GM12878 (cell line): ENCODE data around the gene GAS6.

Experiments
- POLR2AphosphoS5 ChIP-seq: IDR thresholded peaks from 2 replicates; pipeline ENCODE4 v1.6.1; 2011; ENCODE audit warnings: mild to moderate bottlenecking, low read length, inconsistent platforms
- SP1 ChIP-seq: IDR thresholded peaks from one replicate; pipeline ENCODE4 v1.6.1; 2011; ENCODE audit warnings: low read depth, low read length
- TARDBP ChIP-seq: IDR thresholded peaks from 2 replicates; pipeline ENCODE4 v1.6.1; 2016; ENCODE audit warnings: borderline replicate concordance

- TF ChIP-seq POLR2AphosphoS5 (no peak), SP1 (no peak), TARDBP (no peak)
Observed at GRCh38 chr13:113912596-113912995, 48.7 kb upstream of the GAS6 start.
